A549 (cell line): ENCODE results near the gene DOC2A. TPM values are rescaled to one million over a fixed set of nuclear protein-coding genes. Genes with fewer than 3 reads are reported as not detected.

Experiments used
- ATAC-seq, 2 experiments: fragments of 200-7000 bp in 1 of 2; fragments of >200 bp in 1 of 2; cut with Nextera tagmentation in 1 of 2; cut with Tn5 transposase in 1 of 2; 3 replicates each; pipeline versions ENCODE4 v1.8.0 to v1.9.1; 2018 to 2020; ENCODE audit warnings: mild to moderate bottlenecking in 1 of 2, moderate library complexity in 1 of 2
- CTCF ChIA-PET: fragments of 300-600 bp; sonication (Branson Sonifier 250); formaldehyde crosslinking; extraction: SDS; loops from one replicate; lab custom pipeline; 2021; ENCODE audit warnings: antibody characterized with exemption, inconsistent platforms; lab: Yijun Ruan, JAX
- POLR2A ChIA-PET: fragments of 350-600 bp; formaldehyde crosslinking; extraction: SDS; loops from one replicate; lab custom pipeline; 2021; ENCODE audit warnings: antibody characterized with exemption, inconsistent platforms; lab: Yijun Ruan, JAX
- DNase-seq, 2 experiments: peaks; one replicate each; pipeline versions ENCODE4 v3.0.0 to v3.0.0-alpha.2; 2011 to 2016; ENCODE audit warnings: low read depth in 1 of 2, low spot score in 1 of 2
- FAIRE-seq: peaks from 2 replicates; lab custom pipeline; 2011; peaks lifted over from hg19 to GRCh38; lab: Jason Lieb, UNC
- H3K27ac ChIP-seq, 2 experiments: fragments of >200 bp; sonication (Bioruptor Twin); formaldehyde crosslinking; 3 replicates each; pipeline ENCODE4 v1.5.1; 2016 to 2017
- H3K4me1 ChIP-seq: fragments of >200 bp; sonication (Bioruptor Twin); formaldehyde crosslinking; 3 replicates; pipeline ENCODE4 v1.6.1; 2016
- H3K4me2 ChIP-seq: fragments of >200 bp; sonication (Bioruptor Twin); formaldehyde crosslinking; 3 replicates; pipeline ENCODE4 v1.6.1; 2016
- H3K4me3 ChIP-seq: fragments of >200 bp; sonication (Bioruptor Twin); formaldehyde crosslinking; 3 replicates; pipeline ENCODE4 v1.5.1; 2016
- H3K9me3 ChIP-seq: fragments of >200 bp; sonication (Bioruptor Twin); formaldehyde crosslinking; 3 replicates; pipeline ENCODE4 v1.6.1; 2016
- ATOH8 ChIP-seq: fragments of 250-450 bp; sonication (Bioruptor Pico); IDR thresholded peaks from 2 replicates; pipeline ENCODE4 v1.5.0; 2020; ENCODE audit warnings: low read depth, mild to moderate bottlenecking, moderate library complexity
- BCL3 ChIP-seq: fragments of >200 bp; sonication (Bioruptor Twin); formaldehyde crosslinking; IDR thresholded peaks from 3 replicates; pipeline ENCODE4 v1.6.1; 2016
- CHD4 ChIP-seq: fragments of 200-600 bp; sonication (generic); IDR thresholded peaks from 2 replicates; pipeline ENCODE4 v1.6.1; 2016; ENCODE audit warnings: antibody characterized with exemption, mild to moderate bottlenecking, borderline replicate concordance
- CTCF ChIP-seq: fragments of >200 bp; sonication (Bioruptor Twin); formaldehyde crosslinking; IDR thresholded peaks from 3 replicates; pipeline ENCODE4 v1.5.1; 2016
- E2F6 ChIP-seq: IDR thresholded peaks from 2 replicates; pipeline ENCODE4 v1.6.1; 2012; ENCODE audit warnings: low read depth, borderline replicate concordance
- ELK1 ChIP-seq: fragments of 150-350 bp; IDR thresholded peaks from 2 replicates; pipeline ENCODE4 v1.6.1; 2014; ENCODE audit warnings: low read depth, mild to moderate bottlenecking, low read length
- GATA3 ChIP-seq: IDR thresholded peaks from 2 replicates; pipeline ENCODE4 v1.6.1; 2012; ENCODE audit warnings: borderline replicate concordance
- HEYL ChIP-seq: fragments of 250-450 bp; sonication (Bioruptor Pico); IDR thresholded peaks from 2 replicates; pipeline ENCODE4 v1.8.0; 2021; ENCODE audit warnings: mild to moderate bottlenecking, moderate library complexity
- MAX ChIP-seq: IDR thresholded peaks from 2 replicates; pipeline ENCODE4 v1.6.1; 2012
- MAZ ChIP-seq: fragments of 150-350 bp; IDR thresholded peaks from 2 replicates; pipeline ENCODE4 v1.6.1; 2014; ENCODE audit warnings: antibody characterized with exemption, low read depth, low read length, borderline replicate concordance
- RAD21 ChIP-seq, 2 experiments: fragments of >200 bp in 1 of 2; sonication (Bioruptor Twin) in 1 of 2; formaldehyde crosslinking in 1 of 2; IDR thresholded peaks in 1 of 2; conservative IDR thresholded peaks in 1 of 2; 2 replicates in 1 of 2; 3 replicates in 1 of 2; pipeline ENCODE4 v1.6.1; 2012 to 2018; ENCODE audit warnings: inconsistent platforms in 1 of 2
- RCOR1 ChIP-seq: fragments of 150-350 bp; IDR thresholded peaks from 2 replicates; pipeline ENCODE4 v1.6.1; 2014; ENCODE audit warnings: antibody characterized with exemption, low read length, low read depth
- SMC3 ChIP-seq: fragments of >200 bp; sonication (Bioruptor Twin); formaldehyde crosslinking; IDR thresholded peaks from 3 replicates; pipeline ENCODE4 v1.6.1; 2018; ENCODE audit warnings: inconsistent platforms
- TP53 ChIP-seq: fragments of 250-450 bp; sonication (Bioruptor Pico); IDR thresholded peaks from 2 replicates; pipeline ENCODE4 v1.5.0; 2021; ENCODE audit warnings: mild to moderate bottlenecking, moderate library complexity
- WGBS: methylation state at CpG from one replicate; pipeline ENCODE4 v1.1.6; 2017; ENCODE audit errors: missing lambda C conversion rate; 5-methylcytosine and 5-hydroxymethylcytosine counted together
- polyA plus RNA-seq, 4 experiments: library from polyadenylated mRNA; depleted of rRNA in 3 of 4; stranded (reverse); fragments of >200 nt; fragmentation: RNase III in 1 of 4; extraction: RNeasy Plus Mini Kit Qiagen cat#74134 plus additional on column Dnase treatment in 1 of 4; gene quantifications; 2 replicates in 3 of 4; 3 replicates in 1 of 4; pipeline ENCODE4 v1.2.3, GENCODE V29; 2011 to 2017

DOC2A gene
- polyA plus RNA-seq, 2 of the 4 experiments (the other 2 are of a cell fraction) = 2.5 to 5.5 TPM

GRCh38 chr16:30006095-30006473, 4.7 kb downstream of the DOC2A start:
- Histone ChIP-seq H3K4me2 (no peak overlapping the region), H3K4me1 (peaks cover 11% of the 10 kb centered on the region; the same call in 2 of the 3 replicates), H3K27ac (no peak overlapping the region), H3K4me3 (no peak overlapping the region), H3K9me3 (no peaks in the 10 kb centered on the region)
- DNase-seq (no peak), FAIRE-seq (no peak), ATAC-seq (no peak)
- TF ChIP-seq HEYL (CRISPR knock-in tag) = no peak
- no peak for TF ChIP-seq BCL3
- TF ChIP-seq GATA3 = no peak
- no peak for TF ChIP-seq E2F6
- no peak for TF ChIP-seq TP53 (CRISPR knock-in tag)
- no peak for TF ChIP-seq ELK1
- no peak for TF ChIP-seq CHD4
- no peak for TF ChIP-seq ATOH8 (CRISPR knock-in tag)
- CTCF ChIA-PET = interaction anchor here (0.5 to 3.8 kb wide), 46 partner anchors 11 to 327 kb away, joined by 3 to 41 read pairs (median 5); partner anchors contain the start of genes ASPHD1, CDIPT, HIRIP3 and INO80E
- POLR2A ChIA-PET = interaction anchor here (0.8 to 2.0 kb wide), 2 partner anchors 62 to 107 kb away, joined by 3 to 7 read pairs; partner anchors contain the start of gene SEZ6L2
- 86% methylated on average over 11 of the region's 18 CpGs for WGBS

- ATAC-seq (peak; percentile 54 to 78; a peak in 5 of 6 replicates), FAIRE-seq (no peak), DNase-seq (peak; percentile 59 to 90)
- POLR2A ChIA-PET = interaction anchor here (0.8 to 2.0 kb wide), 2 partner anchors 61 to 106 kb away, joined by 3 to 7 read pairs; partner anchors contain the start of gene SEZ6L2
- H3K4me3 ChIP-seq = no peak overlapping the region
- H3K4me2 ChIP-seq = no peak overlapping the region
- WGBS = 64% methylated on average over 26 of the region's 35 CpGs
- CTCF ChIA-PET = interaction anchor here (0.5 to 3.8 kb wide), 52 partner anchors 8 to 326 kb away, joined by 3 to 41 read pairs (median 5); partner anchors contain the start of genes ASPHD1, C16orf92, CDIPT and HIRIP3
- H3K27ac ChIP-seq = peak overlapping the region in 1 of 2 experiments; percentile 38; a peak in 3 of 6 replicates
- peaks cover 10% of the 10 kb centered on the region; the same call in 2 of the 3 replicates for H3K4me1 ChIP-seq
- no peak for TF ChIP-seq RCOR1
- peak; percentile 78 for TF ChIP-seq CTCF
- 0 out of 2 replicates have a peak, but pooled peaks have one; percentile 13 for TF ChIP-seq MAX
- TF ChIP-seq MAZ = 0 out of 2 replicates have a peak, but pooled peaks have one; percentile 34
- no peak for TF ChIP-seq E2F6
- TF ChIP-seq RAD21 (conservative IDR thresholded peaks at IDR 0.05 in 1 of 2, IDR thresholded peaks at IDR 0.05 in 1 of 2) = peak; percentile 64 to 71
- TF ChIP-seq SMC3 = peak; percentile 85
- no peaks in the 10 kb centered on the region for H3K9me3 ChIP-seq
Observed at GRCh38 chr16:30005341-30006094, 5.3 kb downstream of the DOC2A start.
